GM21529 (cell line): Measurements from ENCODE around the gene PCDHB9.
"Not testable (repeated sequence)": the region's sequence is repeated elsewhere in the genome, so short reads cannot be mapped to it uniquely, and the experiment has no call there.

ENCODE experiments used
- ATAC-seq: cut with Tn5 transposase; IDR thresholded peaks from one replicate; pipeline ENCODE4 v1.9.1; 2021; ENCODE audit not compliant: unreplicated experiment

The PCDHB9 gene

DNA sequence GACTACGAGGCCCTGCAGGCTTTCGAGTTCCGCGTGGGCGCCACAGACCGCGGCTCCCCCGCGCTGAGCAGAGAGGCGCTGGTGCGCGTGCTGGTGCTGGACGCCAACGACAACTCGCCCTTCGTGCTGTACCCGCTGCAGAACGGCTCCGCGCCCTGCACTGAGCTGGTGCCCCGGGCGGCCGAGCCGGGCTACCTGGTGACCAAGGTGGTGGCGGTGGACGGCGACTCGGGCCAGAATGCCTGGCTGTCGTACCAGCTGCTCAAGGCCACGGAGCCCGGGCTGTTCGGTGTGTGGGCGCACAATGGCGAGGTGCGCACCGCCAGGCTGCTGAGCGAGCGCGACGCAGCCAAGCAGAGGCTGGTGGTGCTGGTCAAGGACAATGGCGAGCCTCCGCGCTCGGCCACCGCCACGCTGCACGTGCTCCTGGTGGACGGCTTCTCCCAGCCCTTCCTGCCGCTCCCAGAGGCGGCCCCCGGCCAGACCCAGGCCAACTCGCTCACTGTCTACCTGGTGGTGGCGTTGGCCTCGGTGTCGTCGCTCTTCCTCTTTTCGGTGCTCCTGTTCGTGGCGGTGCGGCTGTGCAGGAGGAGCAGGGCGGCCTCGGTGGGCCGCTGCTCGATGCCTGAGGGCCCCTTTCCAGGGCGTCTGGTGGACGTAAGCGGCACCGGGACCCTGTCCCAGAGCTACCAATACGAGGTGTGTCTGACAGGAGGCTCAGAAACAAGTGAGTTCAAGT is 2.7 kb upstream of the PCDHB9 start:
- not testable (repeated sequence) for ATAC-seq

DNA sequence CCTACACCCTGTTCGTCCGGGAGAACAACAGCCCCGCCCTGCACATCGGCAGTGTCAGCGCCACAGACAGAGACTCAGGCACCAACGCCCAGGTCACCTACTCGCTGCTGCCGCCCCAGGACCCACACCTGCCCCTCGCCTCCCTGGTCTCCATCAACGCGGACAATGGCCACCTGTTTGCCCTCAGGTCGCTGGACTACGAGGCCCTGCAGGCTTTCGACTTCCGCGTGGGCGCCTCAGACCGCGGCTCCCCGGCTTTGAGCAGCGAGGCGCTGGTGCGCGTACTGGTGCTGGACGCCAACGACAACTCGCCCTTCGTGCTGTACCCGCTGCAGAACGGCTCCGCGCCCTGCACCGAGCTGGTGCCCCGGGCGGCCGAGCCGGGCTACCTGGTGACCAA is 1.7 kb downstream of the PCDHB9 start:
- not testable (repeated sequence) for ATAC-seq

DNA sequence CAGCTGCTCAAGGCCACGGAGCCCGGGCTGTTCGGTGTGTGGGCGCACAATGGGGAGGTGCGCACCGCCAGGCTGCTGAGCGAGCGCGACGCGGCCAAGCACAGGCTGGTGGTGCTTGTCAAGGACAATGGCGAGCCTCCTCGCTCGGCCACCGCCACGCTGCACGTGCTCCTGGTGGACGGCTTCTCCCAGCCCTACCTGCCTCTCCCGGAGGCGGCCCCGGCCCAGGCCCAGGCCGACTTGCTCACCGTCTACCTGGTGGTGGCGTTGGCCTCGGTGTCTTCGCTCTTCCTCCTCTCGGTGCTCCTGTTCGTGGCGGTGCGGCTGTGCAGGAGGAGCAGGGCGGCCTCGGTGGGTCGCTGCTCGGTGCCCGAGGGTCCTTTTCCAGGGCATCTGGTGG is 2.2 kb downstream of the PCDHB9 start:
- not testable (repeated sequence) for ATAC-seq

DNA sequence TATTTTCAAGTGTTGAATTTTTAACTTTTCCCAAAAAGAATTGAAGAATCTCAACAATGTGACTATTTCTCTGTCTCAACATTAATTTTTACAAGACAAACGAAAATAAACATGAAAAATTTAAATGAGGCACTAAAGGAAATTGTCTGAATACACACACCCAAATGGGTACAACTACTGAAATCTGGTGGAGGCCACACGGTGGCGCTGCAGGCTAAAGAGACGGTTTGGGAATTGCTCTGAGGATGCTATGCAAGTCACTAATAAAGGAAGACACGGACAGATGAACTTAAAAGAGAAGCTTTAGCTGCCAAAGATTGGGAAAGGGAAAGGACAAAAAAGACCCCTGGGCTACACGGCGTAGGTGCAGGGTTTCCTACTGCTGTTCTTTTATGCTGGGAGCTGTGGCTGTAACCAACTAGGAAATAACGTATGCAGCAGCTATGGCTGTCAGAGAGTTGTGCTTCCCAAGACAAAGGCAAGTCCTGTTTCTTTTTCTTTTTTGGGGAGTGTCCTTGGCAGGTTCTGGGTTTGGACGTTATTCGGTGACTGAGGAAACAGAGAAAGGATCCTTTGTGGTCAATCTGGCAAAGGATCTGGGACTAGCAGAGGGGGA is 5.3 kb downstream of the PCDHB9 start, which contains the start of gene PCDHB10:
TSS of gene PCDHB10 (plus strand) at position 244 of the 616 bp plus-strand sequence. CDS start at position 444, 200 bp downstream.
- no peak for ATAC-seq

DNA sequence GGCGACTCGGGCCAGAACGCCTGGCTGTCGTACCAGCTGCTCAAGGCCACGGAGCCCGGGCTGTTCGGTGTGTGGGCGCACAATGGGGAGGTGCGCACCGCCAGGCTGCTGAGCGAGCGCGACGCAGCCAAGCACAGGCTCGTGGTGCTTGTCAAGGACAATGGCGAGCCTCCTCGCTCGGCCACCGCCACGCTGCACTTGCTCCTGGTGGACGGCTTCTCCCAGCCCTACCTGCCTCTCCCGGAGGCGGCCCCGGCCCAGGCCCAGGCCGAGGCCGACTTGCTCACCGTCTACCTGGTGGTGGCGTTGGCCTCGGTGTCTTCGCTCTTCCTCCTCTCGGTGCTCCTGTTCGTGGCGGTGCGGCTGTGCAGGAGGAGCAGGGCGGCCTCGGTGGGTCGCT is 7.4 kb downstream of the PCDHB9 start:
- ATAC-seq, result not testable (repeated sequence)

DNA sequence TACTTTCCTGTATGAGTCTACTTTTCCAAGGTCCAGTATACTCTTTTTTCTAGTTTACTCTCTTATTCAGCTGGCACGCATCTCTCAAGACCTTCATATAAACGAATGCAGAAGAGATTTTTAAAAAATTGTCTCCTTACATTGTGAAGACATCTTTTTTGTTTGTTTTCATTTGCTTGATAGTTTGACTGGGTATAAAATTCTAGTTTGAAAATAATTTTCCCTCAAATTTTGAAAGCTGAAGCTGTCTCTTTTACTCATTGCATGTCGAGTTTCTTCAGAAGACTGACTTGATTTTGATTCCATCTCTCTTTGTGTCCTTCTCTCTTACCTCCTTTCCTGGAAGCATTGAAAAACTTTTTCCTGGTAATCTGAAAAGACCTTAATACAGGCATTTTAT is 9.4 kb downstream of the PCDHB9 start:
- no peak for ATAC-seq

DNA sequence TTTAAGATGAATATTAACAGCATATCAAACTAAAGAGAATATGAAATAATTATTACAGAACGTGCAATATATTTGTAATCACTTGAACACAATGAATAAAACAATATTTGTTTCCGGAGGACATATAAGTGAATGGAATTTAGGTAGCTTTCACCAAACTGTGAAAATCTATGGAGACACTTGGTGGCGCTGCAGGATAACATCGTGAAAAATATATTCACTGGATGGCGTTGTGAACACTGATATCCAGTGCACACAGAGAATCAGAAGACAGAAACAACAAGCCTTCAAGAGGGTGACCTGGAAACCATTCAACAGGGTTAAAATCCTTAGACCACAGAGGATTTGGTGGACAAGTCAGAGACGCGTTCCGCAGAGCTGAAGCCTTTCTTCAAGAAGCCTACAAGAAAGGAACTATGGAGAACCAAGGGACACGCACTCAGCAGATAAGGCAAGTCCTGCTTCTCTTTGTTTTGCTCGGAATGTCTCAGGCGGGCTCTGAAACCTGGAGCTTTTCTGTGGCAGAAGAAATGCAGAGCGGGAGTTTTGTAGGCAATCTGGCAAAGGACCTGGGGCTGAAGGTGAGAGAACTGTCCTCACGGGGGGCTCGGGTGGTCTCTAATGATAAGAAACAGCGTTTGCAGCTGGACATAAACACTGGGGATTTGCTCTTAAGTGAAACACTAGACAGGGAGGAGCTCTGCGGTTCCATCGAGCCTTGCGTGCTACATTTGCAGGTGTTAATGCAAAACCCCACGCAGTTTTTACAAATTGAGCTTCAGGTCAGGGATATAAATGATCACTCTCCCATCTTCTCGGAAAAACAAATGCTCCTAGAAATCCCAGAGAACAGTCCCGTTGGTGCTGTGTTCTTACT is 12.6 kb downstream of the PCDHB9 start, which contains the start of gene PCDHB11:
TSS of gene PCDHB11 (plus strand) at position 269 of the 877 bp plus-strand sequence. CDS start at position 417, 148 bp downstream.
- ATAC-seq, result no peak

DNA sequence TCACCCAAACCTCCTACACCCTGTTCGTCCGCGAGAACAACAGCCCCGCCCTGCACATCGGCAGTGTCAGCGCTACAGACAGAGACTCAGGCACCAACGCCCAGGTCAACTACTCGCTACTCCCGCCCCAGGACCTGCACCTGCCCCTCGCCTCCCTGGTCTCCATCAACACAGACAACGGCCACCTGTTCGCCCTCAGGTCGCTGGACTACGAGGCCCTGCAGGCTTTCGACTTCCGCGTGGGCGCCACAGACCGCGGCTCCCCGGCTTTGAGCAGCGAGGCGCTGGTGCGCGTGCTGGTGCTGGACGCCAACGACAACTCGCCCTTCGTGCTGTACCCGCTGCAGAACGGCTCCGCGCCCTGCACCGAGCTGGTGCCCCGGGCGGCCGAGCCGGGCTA is 14.2 kb downstream of the PCDHB9 start:
- not testable (repeated sequence) for ATAC-seq

DNA sequence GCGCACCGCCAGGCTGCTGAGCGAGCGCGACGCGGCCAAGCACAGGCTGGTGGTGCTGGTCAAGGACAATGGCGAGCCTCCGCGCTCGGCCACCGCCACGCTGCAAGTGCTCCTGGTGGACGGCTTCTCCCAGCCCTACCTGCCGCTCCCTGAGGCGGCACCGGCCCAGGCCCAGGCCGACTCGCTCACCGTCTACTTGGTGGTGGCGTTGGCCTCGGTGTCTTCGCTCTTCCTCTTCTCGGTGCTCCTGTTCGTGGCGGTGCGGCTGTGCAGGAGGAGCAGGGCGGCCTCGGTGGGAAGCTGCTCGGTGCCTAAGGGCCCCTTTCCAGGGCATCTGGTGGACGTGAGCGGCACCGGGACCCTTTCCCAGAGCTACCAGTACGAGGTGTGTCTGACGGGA is 14.7 kb downstream of the PCDHB9 start:
- ATAC-seq, result not testable (repeated sequence)

DNA sequence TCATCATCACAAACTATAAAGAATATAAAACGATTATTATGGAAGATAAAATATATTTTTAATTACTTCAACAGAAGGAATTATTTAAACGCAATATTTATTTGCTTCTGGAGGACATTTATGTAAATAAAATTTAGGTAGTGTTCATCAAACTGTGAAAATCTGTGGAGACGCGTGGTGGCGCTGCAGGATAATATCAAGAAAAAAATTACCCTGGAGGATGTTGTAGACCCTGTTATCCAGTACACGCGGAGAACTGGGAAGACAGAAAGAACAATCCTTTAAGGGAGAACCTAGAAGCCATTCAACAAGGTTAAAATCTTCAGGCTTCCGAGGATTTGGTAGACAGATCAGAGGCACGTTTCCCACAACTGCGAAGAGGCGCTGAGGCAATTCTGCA is 21.5 kb downstream of the PCDHB9 start, which contains the start of gene PCDHB12:
TSS of gene PCDHB12 (plus strand) at position 242 of the 400 bp plus-strand sequence. CDS start 189 bp downstream, outside the sequence.
- no peak for ATAC-seq

DNA sequence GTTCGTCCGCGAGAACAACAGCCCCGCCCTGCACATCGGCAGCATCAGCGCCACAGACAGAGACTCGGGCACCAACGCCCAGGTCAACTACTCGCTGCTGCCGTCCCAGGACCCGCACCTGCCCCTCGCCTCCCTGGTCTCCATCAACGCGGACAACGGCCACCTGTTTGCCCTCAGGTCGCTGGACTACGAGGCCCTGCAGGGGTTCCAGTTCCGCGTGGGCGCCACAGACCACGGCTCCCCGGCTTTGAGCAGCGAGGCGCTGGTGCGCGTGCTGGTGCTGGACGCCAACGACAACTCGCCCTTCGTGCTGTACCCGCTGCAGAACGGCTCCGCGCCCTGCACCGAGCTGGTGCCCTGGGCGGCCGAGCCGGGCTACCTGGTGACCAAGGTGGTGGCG is 23.3 kb downstream of the PCDHB9 start:
- not testable (repeated sequence) for ATAC-seq

DNA sequence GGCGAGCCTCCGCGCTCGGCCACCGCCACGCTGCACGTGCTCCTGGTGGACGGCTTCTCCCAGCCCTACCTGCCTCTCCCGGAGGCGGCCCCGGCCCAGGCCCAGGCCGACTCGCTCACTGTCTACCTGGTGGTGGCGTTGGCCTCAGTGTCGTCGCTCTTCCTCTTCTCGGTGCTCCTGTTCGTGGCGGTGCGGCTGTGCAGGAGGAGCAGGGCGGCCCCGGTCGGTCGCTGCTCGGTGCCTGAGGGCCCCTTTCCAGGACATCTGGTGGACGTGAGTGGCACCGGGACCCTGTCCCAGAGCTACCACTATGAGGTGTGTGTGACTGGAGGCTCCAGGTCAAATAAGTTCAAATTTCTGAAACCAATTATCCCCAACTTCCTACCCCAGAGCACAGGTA is 23.9 kb downstream of the PCDHB9 start:
- ATAC-seq, result not testable (repeated sequence)

DNA sequence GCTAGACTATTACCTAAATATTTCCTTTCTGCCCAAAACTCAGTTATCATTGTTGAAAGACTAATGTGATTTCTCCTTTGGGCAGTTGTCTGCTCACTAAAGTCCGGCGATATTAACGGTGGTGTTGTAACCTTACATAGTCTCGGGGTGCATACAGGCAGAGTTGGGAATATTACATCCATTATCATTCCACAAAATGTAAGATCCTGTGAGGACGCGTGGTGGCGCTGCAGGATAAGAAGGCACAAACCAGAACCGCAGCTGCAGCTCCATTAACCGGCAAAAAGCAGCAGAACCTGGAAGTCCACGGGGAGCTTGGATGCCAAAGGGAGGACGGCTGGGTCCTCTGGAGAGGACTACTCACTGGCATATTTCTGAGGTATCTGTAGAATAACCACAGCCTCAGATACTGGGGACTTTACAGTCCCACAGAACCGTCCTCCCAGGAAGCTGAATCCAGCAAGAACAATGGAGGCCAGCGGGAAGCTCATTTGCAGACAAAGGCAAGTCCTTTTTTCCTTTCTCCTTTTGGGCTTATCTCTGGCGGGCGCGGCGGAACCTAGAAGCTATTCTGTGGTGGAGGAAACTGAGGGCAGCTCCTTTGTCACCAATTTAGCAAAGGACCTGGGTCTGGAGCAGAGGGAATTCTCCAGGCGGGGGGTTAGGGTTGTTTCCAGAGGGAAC is 26.8 kb downstream of the PCDHB9 start, which contains the start of gene PCDHB13:
TSS of gene PCDHB13 (plus strand) at position 264 of the 684 bp plus-strand sequence. CDS start at position 469, 205 bp downstream.
- not testable (repeated sequence) for ATAC-seq

DNA sequence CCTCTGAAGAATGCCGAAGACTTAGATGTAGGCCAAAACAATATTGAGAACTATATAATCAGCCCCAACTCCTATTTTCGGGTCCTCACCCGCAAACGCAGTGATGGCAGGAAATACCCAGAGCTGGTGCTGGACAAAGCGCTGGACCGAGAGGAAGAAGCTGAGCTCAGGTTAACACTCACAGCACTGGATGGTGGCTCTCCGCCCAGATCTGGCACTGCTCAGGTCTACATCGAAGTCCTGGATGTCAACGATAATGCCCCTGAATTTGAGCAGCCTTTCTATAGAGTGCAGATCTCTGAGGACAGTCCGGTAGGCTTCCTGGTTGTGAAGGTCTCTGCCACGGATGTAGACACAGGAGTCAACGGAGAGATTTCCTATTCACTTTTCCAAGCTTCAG is 27.6 kb downstream of the PCDHB9 start:
- not testable (repeated sequence) for ATAC-seq

DNA sequence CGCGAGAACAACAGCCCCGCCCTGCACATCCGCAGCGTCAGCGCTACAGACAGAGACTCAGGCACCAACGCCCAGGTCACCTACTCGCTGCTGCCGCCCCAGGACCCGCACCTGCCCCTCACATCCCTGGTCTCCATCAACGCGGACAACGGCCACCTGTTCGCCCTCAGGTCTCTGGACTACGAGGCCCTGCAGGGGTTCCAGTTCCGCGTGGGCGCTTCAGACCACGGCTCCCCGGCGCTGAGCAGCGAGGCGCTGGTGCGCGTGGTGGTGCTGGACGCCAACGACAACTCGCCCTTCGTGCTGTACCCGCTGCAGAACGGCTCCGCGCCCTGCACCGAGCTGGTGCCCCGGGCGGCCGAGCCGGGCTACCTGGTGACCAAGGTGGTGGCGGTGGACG is 28.5 kb downstream of the PCDHB9 start:
- ATAC-seq, result not testable (repeated sequence)

DNA sequence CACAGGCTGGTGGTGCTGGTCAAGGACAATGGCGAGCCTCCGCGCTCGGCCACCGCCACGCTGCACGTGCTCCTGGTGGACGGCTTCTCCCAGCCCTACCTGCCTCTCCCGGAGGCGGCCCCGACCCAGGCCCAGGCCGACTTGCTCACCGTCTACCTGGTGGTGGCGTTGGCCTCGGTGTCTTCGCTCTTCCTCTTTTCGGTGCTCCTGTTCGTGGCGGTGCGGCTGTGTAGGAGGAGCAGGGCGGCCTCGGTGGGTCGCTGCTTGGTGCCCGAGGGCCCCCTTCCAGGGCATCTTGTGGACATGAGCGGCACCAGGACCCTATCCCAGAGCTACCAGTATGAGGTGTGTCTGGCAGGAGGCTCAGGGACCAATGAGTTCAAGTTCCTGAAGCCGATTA is 29.1 kb downstream of the PCDHB9 start:
- ATAC-seq, result not testable (repeated sequence)

DNA sequence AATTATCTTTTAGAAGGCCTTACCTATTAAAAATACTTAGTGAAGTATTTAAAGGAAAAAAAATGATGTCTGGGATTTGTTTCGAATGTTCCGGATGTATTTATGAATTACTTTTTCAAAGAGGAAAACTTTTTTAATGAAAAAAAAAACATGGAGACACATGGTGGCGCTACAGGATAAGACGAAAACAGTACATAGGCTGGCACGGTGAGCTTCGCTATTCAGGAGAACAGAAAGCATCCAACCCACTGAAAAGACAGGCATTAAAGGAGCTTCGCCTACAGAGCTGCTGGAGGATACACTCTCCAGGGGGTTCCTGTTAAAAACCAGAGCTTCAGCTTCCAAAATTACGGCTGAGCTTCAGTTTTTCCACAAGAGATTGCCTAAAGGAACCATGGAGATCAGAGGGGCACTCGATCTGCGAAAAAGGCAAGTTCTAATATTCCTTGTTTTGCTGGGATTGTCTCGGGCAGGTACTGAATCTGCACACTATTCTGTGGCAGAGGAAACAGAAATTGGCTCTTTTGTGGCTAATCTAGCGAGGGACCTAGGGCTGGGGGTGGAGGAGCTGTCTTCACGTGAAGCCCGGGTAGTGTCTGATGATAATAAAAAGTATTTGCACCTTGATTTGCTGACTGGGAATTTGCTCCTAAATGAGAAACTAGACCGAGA is 36.3 kb downstream of the PCDHB9 start, which contains the start of gene PCDHB14:
TSS of gene PCDHB14 (plus strand) at position 232 of the 672 bp plus-strand sequence. CDS start at position 395, 163 bp downstream.
- no peak for ATAC-seq

DNA sequence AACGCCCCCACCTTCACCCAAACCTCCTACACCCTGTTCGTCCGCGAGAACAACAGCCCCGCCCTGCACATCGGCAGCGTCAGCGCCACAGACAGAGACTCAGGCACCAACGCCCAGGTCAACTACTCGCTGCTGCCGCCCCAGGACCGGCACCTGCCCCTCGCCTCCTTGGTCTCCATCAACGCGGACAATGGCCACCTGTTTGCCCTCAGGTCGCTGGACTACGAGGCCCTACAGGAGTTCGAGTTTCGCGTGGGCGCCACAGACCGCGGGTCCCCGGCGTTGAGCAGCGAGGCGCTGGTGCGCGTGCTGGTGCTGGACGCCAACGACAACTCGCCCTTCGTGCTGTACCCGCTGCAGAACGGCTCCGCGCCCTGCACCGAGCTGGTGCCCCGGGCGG is 37.9 kb downstream of the PCDHB9 start:
- not testable (repeated sequence) for ATAC-seq

DNA sequence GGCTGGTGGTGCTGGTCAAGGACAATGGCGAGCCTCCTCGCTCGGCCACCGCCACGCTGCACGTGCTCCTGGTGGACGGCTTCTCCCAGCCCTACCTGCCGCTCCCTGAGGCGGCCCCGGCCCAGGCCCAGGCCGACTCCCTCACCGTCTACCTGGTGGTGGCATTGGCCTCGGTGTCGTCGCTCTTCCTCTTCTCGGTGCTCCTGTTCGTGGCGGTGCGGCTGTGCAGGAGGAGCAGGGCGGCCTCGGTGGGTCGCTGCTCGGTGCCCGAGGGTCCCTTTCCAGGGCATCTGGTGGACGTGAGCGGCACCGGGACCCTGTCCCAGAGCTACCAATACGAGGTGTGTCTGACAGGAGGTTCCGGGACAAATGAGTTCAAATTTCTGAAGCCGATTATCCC is 38.5 kb downstream of the PCDHB9 start:
- not testable (repeated sequence) for ATAC-seq
